ENCODE data around the gene PARP1.

PARP1 gene

DNA sequence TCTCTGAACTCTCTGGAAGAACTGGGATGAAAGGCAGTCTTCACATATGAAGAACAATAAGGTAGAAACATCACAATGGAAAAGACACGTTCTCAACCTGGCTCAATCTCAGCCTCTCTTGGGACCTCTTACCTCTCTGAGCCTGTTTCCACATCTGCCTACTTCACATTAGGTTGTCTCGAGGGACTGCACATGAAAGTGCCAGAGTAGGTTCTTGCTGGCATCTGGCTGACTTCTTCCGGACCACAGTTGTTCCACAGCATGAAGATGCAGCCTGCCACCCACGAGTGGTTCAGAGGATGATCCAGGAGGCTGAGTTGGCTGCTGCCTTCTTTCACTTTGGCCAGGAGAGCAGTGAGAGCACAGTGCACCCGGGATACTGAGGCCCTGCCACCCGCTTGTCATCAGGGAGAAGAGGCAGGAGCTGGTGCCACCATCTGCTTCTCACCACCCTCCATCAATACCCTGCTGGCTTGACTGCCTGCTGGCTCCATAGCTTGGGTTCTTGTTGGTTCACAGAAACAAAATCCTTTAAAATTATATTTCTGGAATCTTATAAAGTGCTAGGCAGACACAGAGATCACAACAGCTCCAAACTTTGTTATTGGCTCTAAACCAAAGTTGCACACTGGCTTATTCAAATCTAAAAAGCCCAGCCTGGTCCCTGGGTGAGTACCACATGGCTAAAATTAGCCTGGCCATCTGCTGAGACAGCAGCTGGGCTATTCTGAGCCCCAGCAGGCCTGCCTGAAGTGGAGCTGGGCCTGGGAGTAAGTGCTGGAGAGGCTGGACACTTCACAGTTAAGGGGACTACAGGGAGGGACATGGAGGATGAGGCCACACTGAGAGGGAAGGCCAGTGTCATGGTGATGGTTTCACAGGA lies 52.0 kb downstream of the PARP1 start:
- no peak overlapping the region for H3K27ac ChIP-seq (ENCODE audit: poor library complexity, severe bottlenecking)
- H3K4me3 ChIP-seq (ENCODE audit: severe bottlenecking), result no peak overlapping the region
- H3K27me3 ChIP-seq (ENCODE audit: insufficient read depth, poor library complexity, severe bottlenecking), result no peaks in the 10 kb centered on the region
- no peaks in the 10 kb centered on the region for H3K9me3 ChIP-seq (ENCODE audit: severe bottlenecking)
- no peaks in the 10 kb centered on the region for H3K36me3 ChIP-seq (ENCODE audit: low read depth)
- TF ChIP-seq, protein P1, sequence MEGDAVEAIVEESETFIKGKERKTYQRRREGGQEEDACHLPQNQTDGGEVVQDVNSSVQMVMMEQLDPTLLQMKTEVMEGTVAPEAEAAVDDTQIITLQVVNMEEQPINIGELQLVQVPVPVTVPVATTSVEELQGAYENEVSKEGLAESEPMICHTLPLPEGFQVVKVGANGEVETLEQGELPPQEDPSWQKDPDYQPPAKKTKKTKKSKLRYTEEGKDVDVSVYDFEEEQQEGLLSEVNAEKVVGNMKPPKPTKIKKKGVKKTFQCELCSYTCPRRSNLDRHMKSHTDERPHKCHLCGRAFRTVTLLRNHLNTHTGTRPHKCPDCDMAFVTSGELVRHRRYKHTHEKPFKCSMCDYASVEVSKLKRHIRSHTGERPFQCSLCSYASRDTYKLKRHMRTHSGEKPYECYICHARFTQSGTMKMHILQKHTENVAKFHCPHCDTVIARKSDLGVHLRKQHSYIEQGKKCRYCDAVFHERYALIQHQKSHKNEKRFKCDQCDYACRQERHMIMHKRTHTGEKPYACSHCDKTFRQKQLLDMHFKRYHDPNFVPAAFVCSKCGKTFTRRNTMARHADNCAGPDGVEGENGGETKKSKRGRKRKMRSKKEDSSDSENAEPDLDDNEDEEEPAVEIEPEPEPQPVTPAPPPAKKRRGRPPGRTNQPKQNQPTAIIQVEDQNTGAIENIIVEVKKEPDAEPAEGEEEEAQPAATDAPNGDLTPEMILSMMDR (IDR thresholded peaks at IDR 0.05; ENCODE audit: poor library complexity, severe bottlenecking), result no peak
- no peaks in the 10 kb centered on the region for H3K4me1 ChIP-seq (ENCODE audit: insufficient read depth, poor library complexity, severe bottlenecking)
- ATAC-seq (ENCODE audit: low read depth), result no peak
- DNase-seq (ENCODE audit: low spot score), result no peak

- H3K4me1 ChIP-seq (ENCODE audit: insufficient read depth, poor library complexity, severe bottlenecking), result no peaks in the 10 kb centered on the region
Observed at GRCh38 chr1:226355016-226355415, 52.9 kb downstream of the PARP1 start.

DNA sequence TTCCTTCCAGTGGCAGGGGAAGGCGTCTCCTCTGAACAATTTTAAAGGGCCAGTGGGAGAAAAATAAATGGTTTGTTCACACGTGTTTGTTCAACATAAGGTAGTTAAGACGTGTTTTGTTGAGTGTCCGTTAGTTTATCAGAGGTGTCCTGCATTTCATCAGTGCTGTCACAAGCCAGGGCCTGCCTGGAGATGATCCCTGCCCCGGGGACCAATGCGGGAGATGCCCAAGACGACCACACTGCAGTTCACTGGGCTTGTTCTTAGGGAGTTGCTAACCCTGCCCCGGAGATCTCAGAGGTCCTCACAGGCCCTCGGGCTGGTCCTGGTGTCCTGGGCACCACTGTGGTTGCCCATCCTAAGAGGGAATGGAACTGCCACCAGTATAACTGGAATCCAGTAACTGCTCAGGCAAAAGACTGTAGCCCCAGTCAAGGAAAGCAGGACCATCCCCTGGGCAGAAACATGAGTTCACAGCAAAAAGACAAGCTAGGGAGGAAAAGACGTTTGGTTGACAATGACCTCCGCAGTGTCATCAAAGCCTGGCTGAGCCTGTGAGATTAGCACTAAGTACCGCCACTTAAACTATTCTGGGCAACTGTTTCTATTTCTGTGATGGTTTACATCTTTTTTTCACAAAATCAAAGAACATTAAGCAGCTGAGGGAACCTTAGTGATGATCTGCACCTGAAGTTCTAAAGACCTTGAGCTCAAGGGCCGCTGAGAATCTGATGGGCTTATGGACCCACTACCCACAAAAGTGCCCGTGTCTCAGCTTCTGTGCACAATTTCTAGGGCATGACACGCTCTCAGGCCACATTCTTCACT lies 54.0 kb downstream of the PARP1 start:
- DNase-seq (ENCODE audit: low spot score) (no peak), ATAC-seq (ENCODE audit: low read depth) (no peak)
- no peak overlapping the region for H3K4me3 ChIP-seq (ENCODE audit: severe bottlenecking)
- H3K36me3 ChIP-seq (ENCODE audit: low read depth), result no peaks in the 10 kb centered on the region
- no peaks in the 10 kb centered on the region for H3K4me1 ChIP-seq (ENCODE audit: insufficient read depth, poor library complexity, severe bottlenecking)
- TF ChIP-seq, protein P1 (IDR thresholded peaks at IDR 0.05; ENCODE audit: poor library complexity, severe bottlenecking), result no peak
- no peaks in the 10 kb centered on the region for H3K9me3 ChIP-seq (ENCODE audit: severe bottlenecking)
- H3K27me3 ChIP-seq (ENCODE audit: insufficient read depth, poor library complexity, severe bottlenecking), result no peaks in the 10 kb centered on the region
- no peak overlapping the region for H3K27ac ChIP-seq (ENCODE audit: poor library complexity, severe bottlenecking)

More at GRCh38 chr1:226355016-226355415, 52.9 kb downstream of the PARP1 start:
- Histone ChIP-seq H3K27ac (ENCODE audit: poor library complexity, severe bottlenecking) (no peak overlapping the region), H3K9me3 (ENCODE audit: severe bottlenecking) (no peaks in the 10 kb centered on the region), H3K4me3 (ENCODE audit: severe bottlenecking) (no peak overlapping the region), H3K36me3 (ENCODE audit: low read depth) (no peaks in the 10 kb centered on the region), H3K27me3 (ENCODE audit: insufficient read depth, poor library complexity, severe bottlenecking) (no peaks in the 10 kb centered on the region)
- TF ChIP-seq, protein P1 (IDR thresholded peaks at IDR 0.05; ENCODE audit: poor library complexity, severe bottlenecking), result no peak
- DNase-seq (ENCODE audit: low spot score), result no peak
- no peak for ATAC-seq (ENCODE audit: low read depth)

DNA sequence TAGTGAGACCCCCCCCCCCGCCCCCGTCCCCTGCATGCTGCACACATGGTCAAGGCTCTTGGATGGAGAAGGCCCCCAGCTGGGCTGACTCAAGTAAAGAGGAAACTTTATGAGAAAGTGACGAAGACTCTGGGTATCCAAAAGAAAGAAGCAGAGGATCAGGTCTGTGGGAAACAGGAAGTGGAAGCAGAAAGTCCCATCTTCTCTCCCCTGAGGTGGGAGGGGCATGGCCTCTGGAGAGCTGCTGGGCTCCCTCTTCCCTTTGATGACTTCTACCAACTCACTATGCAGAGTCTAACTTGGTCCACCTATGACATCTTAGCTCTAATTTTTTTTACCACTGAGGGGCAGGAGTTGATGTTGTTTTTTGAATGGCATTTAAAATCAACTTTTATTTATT lies 56.2 kb downstream of the PARP1 start:
- TF ChIP-seq, protein P1 (IDR thresholded peaks at IDR 0.05; ENCODE audit: poor library complexity, severe bottlenecking), result no peak
- Histone ChIP-seq H3K4me3 (ENCODE audit: severe bottlenecking) (no peak overlapping the region), H3K9me3 (ENCODE audit: severe bottlenecking) (no peaks in the 10 kb centered on the region), H3K27me3 (ENCODE audit: insufficient read depth, poor library complexity, severe bottlenecking) (no peaks in the 10 kb centered on the region), H3K36me3 (ENCODE audit: low read depth) (no peaks in the 10 kb centered on the region), H3K27ac (ENCODE audit: poor library complexity, severe bottlenecking) (no peak overlapping the region), H3K4me1 (ENCODE audit: insufficient read depth, poor library complexity, severe bottlenecking) (no peaks in the 10 kb centered on the region)
- no peak for DNase-seq (ENCODE audit: low spot score)
- ATAC-seq (ENCODE audit: low read depth), result no peak
